Measurements from ENCODE around the gene FRMD5. TPM values are rescaled to one million over a fixed set of nuclear protein-coding genes. Genes with fewer than 3 reads are reported as not detected.

Gene FRMD5
- total and polyA plus RNA-seq, 2 experiments from 2014 or later = 0.51 to 3.8 TPM

DNA sequence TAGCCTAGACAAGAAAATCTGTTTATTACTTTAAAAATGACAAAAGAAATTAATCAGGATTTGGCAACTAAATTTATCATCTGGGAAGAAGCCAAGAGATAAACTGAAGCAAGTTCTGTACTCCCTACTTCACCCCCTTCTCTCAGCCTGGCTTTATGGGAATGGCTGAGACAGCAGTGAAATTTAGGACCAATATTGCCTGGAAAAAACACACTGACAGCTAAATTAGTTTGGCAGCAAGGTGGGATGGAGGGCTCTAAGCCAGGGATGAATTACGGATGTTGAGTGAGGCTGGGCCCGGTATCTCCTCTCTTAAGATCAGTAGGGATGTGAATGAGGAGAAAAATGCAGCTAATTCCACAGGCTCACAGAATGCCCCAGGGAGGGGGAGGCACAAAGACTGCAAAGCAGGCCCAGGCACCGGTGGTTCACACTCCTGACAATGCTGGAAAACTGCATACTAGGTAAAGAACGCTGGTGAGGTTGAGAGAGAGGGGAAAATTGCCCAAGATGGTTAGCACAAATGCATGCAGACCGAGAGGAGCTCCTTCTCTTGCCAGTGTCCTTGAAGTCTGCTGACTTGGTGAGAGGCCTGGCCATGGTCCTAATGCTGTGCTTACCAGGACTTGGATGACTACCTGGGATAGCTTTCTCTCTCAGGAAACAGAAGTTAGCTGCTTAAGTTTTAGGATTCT, 279.3 kb downstream of the FRMD5 start:
- Histone ChIP-seq H3K4me2 (no peak overlapping the region), H3K4me3 (no peak overlapping the region), H3K9me3 (ENCODE audit: low read depth) (no peaks in the 10 kb centered on the region), H3K4me1 (ENCODE audit: insufficient read depth) (peaks cover 12% of the 10 kb centered on the region), H3K27ac (no peak overlapping the region), H4K20me1 (ENCODE audit: insufficient read depth, poor library complexity, severe bottlenecking) (no peaks in the 10 kb centered on the region), H3K36me3 (replicated peaks; ENCODE audit: insufficient read depth, low read depth) (no peaks in the 10 kb centered on the region), H3K27me3 (no peaks in the 10 kb centered on the region), H3K79me2 (no peaks in the 10 kb centered on the region), H3K9me2 (replicated peaks; ENCODE audit: insufficient read depth) (no peaks in the 10 kb centered on the region), H2AFZ (no peak overlapping the region)
- WGBS (ENCODE audit: low lambda C conversion rate, missing lambda C conversion rate) = 53% methylated on average over 5 of the region's 5 CpGs
- no peak for DNase-seq (ENCODE audit: low spot score)
- TF ChIP-seq, protein P1, sequence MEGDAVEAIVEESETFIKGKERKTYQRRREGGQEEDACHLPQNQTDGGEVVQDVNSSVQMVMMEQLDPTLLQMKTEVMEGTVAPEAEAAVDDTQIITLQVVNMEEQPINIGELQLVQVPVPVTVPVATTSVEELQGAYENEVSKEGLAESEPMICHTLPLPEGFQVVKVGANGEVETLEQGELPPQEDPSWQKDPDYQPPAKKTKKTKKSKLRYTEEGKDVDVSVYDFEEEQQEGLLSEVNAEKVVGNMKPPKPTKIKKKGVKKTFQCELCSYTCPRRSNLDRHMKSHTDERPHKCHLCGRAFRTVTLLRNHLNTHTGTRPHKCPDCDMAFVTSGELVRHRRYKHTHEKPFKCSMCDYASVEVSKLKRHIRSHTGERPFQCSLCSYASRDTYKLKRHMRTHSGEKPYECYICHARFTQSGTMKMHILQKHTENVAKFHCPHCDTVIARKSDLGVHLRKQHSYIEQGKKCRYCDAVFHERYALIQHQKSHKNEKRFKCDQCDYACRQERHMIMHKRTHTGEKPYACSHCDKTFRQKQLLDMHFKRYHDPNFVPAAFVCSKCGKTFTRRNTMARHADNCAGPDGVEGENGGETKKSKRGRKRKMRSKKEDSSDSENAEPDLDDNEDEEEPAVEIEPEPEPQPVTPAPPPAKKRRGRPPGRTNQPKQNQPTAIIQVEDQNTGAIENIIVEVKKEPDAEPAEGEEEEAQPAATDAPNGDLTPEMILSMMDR (IDR thresholded peaks at IDR 0.05; ENCODE audit: poor library complexity) = no peak
- TF ChIP-seq EZH2phosphoT487 (IDR thresholded peaks at IDR 0.05; ENCODE audit: low read depth, severe bottlenecking, unreplicated experiment) (no peak), EZH2 (IDR thresholded peaks at IDR 0.05; ENCODE audit: borderline replicate concordance) (no peak)

DNA sequence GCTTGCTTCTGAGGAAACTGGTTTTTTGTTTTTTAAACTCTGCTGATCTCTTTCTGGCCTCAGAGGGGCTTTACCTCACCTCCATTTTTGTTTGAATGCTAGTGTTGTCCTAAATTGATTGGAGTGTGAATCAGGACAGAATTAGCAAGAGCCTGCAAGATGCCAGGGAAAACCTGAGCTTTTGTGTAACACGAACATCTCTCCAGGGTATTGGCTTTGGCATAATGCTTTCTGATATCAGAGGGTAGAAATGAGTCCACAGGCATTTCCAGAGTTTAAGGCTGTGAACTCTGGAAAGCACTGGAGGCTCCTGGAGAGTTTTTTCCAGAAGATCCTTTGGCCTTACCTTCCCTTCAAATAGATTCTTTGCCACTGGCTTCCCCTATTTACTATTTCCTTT, 281.1 kb downstream of the FRMD5 start:
- Histone ChIP-seq H3K4me3 (no peak overlapping the region), H2AFZ (no peak overlapping the region), H4K20me1 (ENCODE audit: insufficient read depth, poor library complexity, severe bottlenecking) (no peaks in the 10 kb centered on the region), H3K79me2 (no peaks in the 10 kb centered on the region), H3K4me1 (ENCODE audit: insufficient read depth) (peaks cover 12% of the 10 kb centered on the region), H3K27me3 (no peaks in the 10 kb centered on the region), H3K36me3 (replicated peaks; ENCODE audit: insufficient read depth, low read depth) (no peaks in the 10 kb centered on the region), H3K9me3 (ENCODE audit: low read depth) (no peaks in the 10 kb centered on the region), H3K9me2 (replicated peaks; ENCODE audit: insufficient read depth) (no peaks in the 10 kb centered on the region), H3K27ac (peak overlapping the region; percentile 31), H3K4me2 (no peak overlapping the region)
- TF ChIP-seq EZH2 (IDR thresholded peaks at IDR 0.05; ENCODE audit: borderline replicate concordance) = no peak
- TF ChIP-seq EZH2phosphoT487 (IDR thresholded peaks at IDR 0.05; ENCODE audit: low read depth, severe bottlenecking, unreplicated experiment) = no peak
- TF ChIP-seq, protein P1 (IDR thresholded peaks at IDR 0.05; ENCODE audit: poor library complexity) = no peak
- 79% methylated on average over 1 of the region's 1 CpG for WGBS (ENCODE audit: low lambda C conversion rate, missing lambda C conversion rate)
- DNase-seq (ENCODE audit: low spot score) = no peak

DNA sequence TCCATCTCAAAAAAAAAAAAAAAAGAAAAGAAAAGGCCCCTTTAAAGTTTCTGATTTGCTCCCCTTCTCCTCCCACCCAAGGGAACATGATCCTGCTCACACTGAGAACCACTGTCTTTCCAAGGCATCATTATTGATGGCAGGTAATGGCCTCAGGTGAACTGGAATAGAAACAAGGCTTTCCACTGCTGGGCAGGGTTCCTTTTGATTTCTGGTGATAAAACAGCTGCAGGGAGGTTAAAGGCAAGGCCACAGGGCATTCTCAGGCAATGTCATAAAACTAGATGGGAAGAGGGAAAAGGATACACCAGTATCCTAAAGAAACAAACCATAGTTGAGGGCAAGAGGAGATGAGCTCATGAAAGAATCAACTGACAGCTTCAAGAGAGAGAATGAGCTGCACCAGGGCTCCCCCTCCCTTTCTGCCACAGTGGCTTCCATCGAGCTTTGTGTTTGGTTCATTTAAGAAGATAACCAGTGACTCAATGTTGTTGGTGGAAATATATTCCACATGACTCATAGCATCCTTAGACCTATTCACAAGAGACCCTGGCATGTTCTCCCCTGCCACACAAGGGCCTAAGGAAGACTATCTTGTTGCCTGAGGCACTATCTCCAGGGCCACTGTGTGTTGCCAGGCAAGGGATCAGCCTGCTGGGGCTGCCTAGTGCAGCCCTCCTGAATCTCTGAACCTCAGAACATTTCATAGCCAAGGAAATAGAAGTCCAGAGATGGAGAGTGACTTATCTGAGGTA, 281.9 kb downstream of the FRMD5 start:
- Histone ChIP-seq H3K27me3 (no peaks in the 10 kb centered on the region), H4K20me1 (ENCODE audit: insufficient read depth, poor library complexity, severe bottlenecking) (no peaks in the 10 kb centered on the region), H3K9me3 (ENCODE audit: low read depth) (no peaks in the 10 kb centered on the region), H3K4me2 (no peak overlapping the region), H3K36me3 (replicated peaks; ENCODE audit: insufficient read depth, low read depth) (no peaks in the 10 kb centered on the region), H3K4me1 (ENCODE audit: insufficient read depth) (peaks cover 12% of the 10 kb centered on the region), H3K4me3 (no peak overlapping the region), H3K27ac (peak overlapping the region; percentile 31), H3K9me2 (replicated peaks; ENCODE audit: insufficient read depth) (no peaks in the 10 kb centered on the region), H2AFZ (no peak overlapping the region), H3K79me2 (no peaks in the 10 kb centered on the region)
- WGBS (ENCODE audit: low lambda C conversion rate, missing lambda C conversion rate) = 13% methylated on average over 1 of the region's 1 CpG
- TF ChIP-seq EZH2phosphoT487 (IDR thresholded peaks at IDR 0.05; ENCODE audit: low read depth, severe bottlenecking, unreplicated experiment) (no peak), EZH2 (IDR thresholded peaks at IDR 0.05; ENCODE audit: borderline replicate concordance) (no peak)
- TF ChIP-seq, protein P1 (IDR thresholded peaks at IDR 0.05; ENCODE audit: poor library complexity) = no peak
- peak; percentile 78 for DNase-seq (ENCODE audit: low spot score)
